H1 (cell line): ENCODE data around the gene KYNU. TPM values are rescaled to one million over a fixed set of nuclear protein-coding genes. Genes with fewer than 3 reads are reported as not detected.

ENCODE experiments used
- CTCF ChIA-PET: fragments of 300-600 bp; sonication (Branson Sonifier 250); formaldehyde crosslinking; loops from one replicate; lab custom pipeline; 2021; ENCODE audit not compliant: partially characterized antibody; lab: Charles Lee
- POLR2A ChIA-PET: fragments of 300-600 bp; sonication (Branson Sonifier 250); formaldehyde crosslinking; loops from one replicate; lab custom pipeline; 2021; ENCODE audit warnings: inconsistent platforms; ENCODE audit not compliant: partially characterized antibody; lab: Charles Lee
- DNase-seq, 2 experiments: peaks; one replicate each; pipeline versions ENCODE4 v3.0.0 to v3.0.0-alpha.2; 2010 to 2022; ENCODE audit warnings: low spot score in 2 of 2, low read depth in 1 of 2, mixed read lengths in 1 of 2
- FAIRE-seq: peaks from 2 replicates; lab custom pipeline; 2011; peaks lifted over from hg19 to GRCh38; lab: Jason Lieb, UNC
- H2AFZ ChIP-seq: 2 replicates; pipeline ENCODE4 v1.8.1; 2012; ENCODE audit warnings: low read length, inconsistent platforms
- H2AK5ac ChIP-seq: 2 replicates; pipeline ENCODE4 v1.6.1; 2013; ENCODE audit warnings: low read depth, low read length
- H2BK120ac ChIP-seq: replicated peaks from 2 replicates; pipeline ENCODE3; 2013; ENCODE audit warnings: low read depth, low read length, inconsistent platforms
- H2BK12ac ChIP-seq: 2 replicates; pipeline ENCODE4 v1.6.1; 2013; ENCODE audit warnings: low read depth, low read length
- H2BK15ac ChIP-seq: 2 replicates; pipeline ENCODE4 v1.6.1; 2013; ENCODE audit warnings: low read length
- H2BK20ac ChIP-seq: 2 replicates; pipeline ENCODE4 v1.6.1; 2013; ENCODE audit warnings: low read length
- H2BK5ac ChIP-seq: 2 replicates; pipeline ENCODE4 v1.6.1; 2013; ENCODE audit warnings: low read depth, low read length
- H3K14ac ChIP-seq: 2 replicates; pipeline ENCODE4 v1.6.1; 2013; ENCODE audit warnings: inconsistent platforms; ENCODE audit not compliant: insufficient read length
- H3K18ac ChIP-seq: 2 replicates; pipeline ENCODE4 v1.6.1; 2013; ENCODE audit warnings: low read length; ENCODE audit errors: extremely low read depth
- H3K23ac ChIP-seq: 2 replicates; pipeline ENCODE4 v1.6.1; 2013; ENCODE audit warnings: inconsistent platforms; ENCODE audit not compliant: insufficient read length
- H3K23me2 ChIP-seq: 2 replicates; pipeline ENCODE4 v1.6.1; 2013; ENCODE audit warnings: low read depth, low read length
- H3K27ac ChIP-seq: 2 replicates; pipeline ENCODE4 v1.6.1; 2011; ENCODE audit warnings: low read depth, low read length, inconsistent platforms
- H3K27me3 ChIP-seq, 4 experiments: replicated peaks in 1 of 4; 1 replicate in 1 of 4; 2 replicates in 3 of 4; pipeline versions ENCODE4 v1.6.1 to v1.8.1; 2011 to 2013; ENCODE audit warnings: low read length in 3 of 4, mild to moderate bottlenecking in 3 of 4, inconsistent platforms in 2 of 4, mixed read lengths in 2 of 4, moderate library complexity in 1 of 4; ENCODE audit not compliant: control insufficient read depth in 3 of 4, insufficient read depth in 3 of 4; ENCODE audit errors: extremely low read depth in 1 of 4
- H3K36me3 ChIP-seq, 4 experiments: 2 replicates each; pipeline versions ENCODE4 v1.6.1 to v1.8.1; 2011 to 2013; ENCODE audit warnings: mild to moderate bottlenecking in 4 of 4, low read length in 3 of 4, moderate library complexity in 2 of 4, control low read depth in 1 of 4, inconsistent platforms in 1 of 4; ENCODE audit not compliant: insufficient read depth in 4 of 4, control insufficient read depth in 2 of 4
- H3K4ac ChIP-seq: replicated peaks from 2 replicates; pipeline ENCODE3; 2013; ENCODE audit warnings: low read length, low read depth, mixed read lengths, inconsistent platforms; ENCODE audit not compliant: insufficient read length
- H3K4me1 ChIP-seq, 4 experiments: replicated peaks in 1 of 4; 1 replicate in 1 of 4; 2 replicates in 3 of 4; pipeline versions ENCODE4 v1.6.1 to v1.8.1; 2011 to 2013; ENCODE audit warnings: low read length in 3 of 4, inconsistent platforms in 2 of 4, mixed read lengths in 1 of 4; ENCODE audit not compliant: insufficient read depth in 4 of 4, control insufficient read depth in 3 of 4
- H3K4me2 ChIP-seq, 2 experiments: 2 replicates each; pipeline versions ENCODE4 v1.6.1 to v1.8.1; 2011 to 2013; ENCODE audit warnings: low read depth in 2 of 2, low read length in 2 of 2, control low read depth in 1 of 2, inconsistent platforms in 1 of 2, mild to moderate bottlenecking in 1 of 2; ENCODE audit not compliant: insufficient read depth in 1 of 2
- H3K4me3 ChIP-seq, 4 experiments: fragments of 200-600, 300-600 bp in 1 of 4; sonication (generic), shearing (Covaris generic), sonication (Bioruptor Twin) in 1 of 4; 2 replicates each; pipeline versions ENCODE4 v1.5.1 to v1.8.1; 2011 to 2016; ENCODE audit warnings: low read length in 4 of 4, low read depth in 3 of 4, control low read depth in 2 of 4, inconsistent platforms in 2 of 4, mild to moderate bottlenecking in 2 of 4, mixed read lengths in 1 of 4, moderate library complexity in 1 of 4; ENCODE audit not compliant: insufficient read depth in 2 of 4; ENCODE audit errors: extremely low read depth in 1 of 4
- H3K56ac ChIP-seq: replicated peaks from 2 replicates; pipeline ENCODE3; 2013; ENCODE audit warnings: low read depth, mild to moderate bottlenecking, mixed read lengths, low read length, inconsistent platforms; ENCODE audit not compliant: insufficient read length
- H3K79me1 ChIP-seq: 2 replicates; pipeline ENCODE4 v1.6.1; 2013; ENCODE audit warnings: low read depth, low read length, control low read depth
- H3K79me2 ChIP-seq, 2 experiments: 2 replicates each; pipeline versions ENCODE4 v1.6.1 to v1.8.1; 2012 to 2013; ENCODE audit warnings: low read length in 2 of 2, mild to moderate bottlenecking in 2 of 2, inconsistent platforms in 1 of 2; ENCODE audit not compliant: insufficient read depth in 2 of 2, control insufficient read depth in 1 of 2
- H3K9ac ChIP-seq, 4 experiments: replicated peaks in 1 of 4; 1 replicate in 1 of 4; 2 replicates in 3 of 4; pipeline versions ENCODE4 v1.6.1 to v1.8.1; 2011 to 2013; ENCODE audit warnings: low read depth in 3 of 4, low read length in 3 of 4, control low read depth in 2 of 4, mild to moderate bottlenecking in 2 of 4, moderate library complexity in 2 of 4, inconsistent platforms in 1 of 4; ENCODE audit errors: extremely low read depth in 1 of 4
- H3K9me3 ChIP-seq, 2 experiments: 2 replicates each; pipeline versions ENCODE4 v1.6.1 to v1.8.1; 2012 to 2013; ENCODE audit warnings: mild to moderate bottlenecking in 2 of 2, moderate library complexity in 2 of 2, control low read depth in 1 of 2, inconsistent platforms in 1 of 2, low read depth in 1 of 2, low read length in 1 of 2, mixed read lengths in 1 of 2; ENCODE audit not compliant: insufficient read depth in 2 of 2
- H4K20me1 ChIP-seq, 2 experiments: replicated peaks in 1 of 2; 2 replicates each; pipeline versions ENCODE3 to v1.8.1; 2011 to 2013; ENCODE audit warnings: inconsistent platforms in 2 of 2, low read length in 2 of 2, mild to moderate bottlenecking in 1 of 2; ENCODE audit not compliant: insufficient read depth in 2 of 2, control insufficient read depth in 1 of 2
- H4K5ac ChIP-seq: 2 replicates; pipeline ENCODE4 v1.6.1; 2013; ENCODE audit warnings: low read length, low read depth, mixed read lengths, inconsistent platforms; ENCODE audit not compliant: insufficient read length
- H4K8ac ChIP-seq: 2 replicates; pipeline ENCODE4 v1.8.0; 2013; ENCODE audit warnings: mild to moderate bottlenecking, moderate library complexity, low read length, inconsistent platforms; ENCODE audit not compliant: insufficient read depth; ENCODE audit errors: extremely low read depth
- H4K91ac ChIP-seq: replicated peaks from 2 replicates; pipeline ENCODE3; 2013; ENCODE audit warnings: low read length, mixed read lengths, inconsistent platforms; ENCODE audit not compliant: insufficient read length
- BACH1 ChIP-seq: IDR thresholded peaks from 2 replicates; pipeline ENCODE4 v1.6.1; 2012; ENCODE audit warnings: low read length, improper control_type of control experiment
- BRCA1 ChIP-seq: IDR thresholded peaks from 2 replicates; pipeline ENCODE4 v1.6.1; 2012; ENCODE audit warnings: low read depth, low read length, improper control_type of control experiment
- CTBP2 ChIP-seq: IDR thresholded peaks from 2 replicates; pipeline ENCODE4 v1.7.0; 2011; ENCODE audit warnings: borderline replicate concordance, mild to moderate bottlenecking, moderate library complexity, mixed read lengths, low read length; ENCODE audit not compliant: insufficient read depth, insufficient read length
- EZH2 ChIP-seq: fragments of 200-600 bp; sonication (generic); IDR thresholded peaks from 2 replicates; pipeline ENCODE4 v1.7.1; 2012; ENCODE audit warnings: low read depth, mild to moderate bottlenecking, moderate library complexity, low read length, inconsistent platforms; ENCODE audit not compliant: severe bottlenecking
- GABPA ChIP-seq: IDR thresholded peaks from 2 replicates; pipeline ENCODE4 v1.6.1; 2011; ENCODE audit warnings: mild to moderate bottlenecking, low read length, moderate library complexity, borderline replicate concordance; ENCODE audit not compliant: insufficient read depth
- GTF2F1 ChIP-seq: IDR thresholded peaks from 2 replicates; pipeline ENCODE4 v1.6.1; 2012; ENCODE audit warnings: low read depth, low read length, improper control_type of control experiment, borderline replicate concordance
- PHF8 ChIP-seq: fragments of 200-600 bp; sonication (generic); conservative IDR thresholded peaks from 2 replicates; pipeline ENCODE4 v1.7.1; 2012; ENCODE audit warnings: low read depth, mild to moderate bottlenecking, inconsistent platforms, low read length, moderate library complexity
- RBBP5 ChIP-seq: IDR thresholded peaks from 2 replicates; pipeline ENCODE4 v1.7.1; 2012; ENCODE audit warnings: low read depth, mild to moderate bottlenecking, inconsistent platforms, low read length, moderate library complexity, borderline replicate concordance
- SAP30 ChIP-seq: fragments of 300-600 bp; sonication (generic); IDR thresholded peaks from 2 replicates; pipeline ENCODE4 v1.7.1; 2012; ENCODE audit warnings: low read length, moderate library complexity, mild to moderate bottlenecking, inconsistent platforms; ENCODE audit not compliant: insufficient read depth, insufficient replicate concordance
- SIX5 ChIP-seq: IDR thresholded peaks from 2 replicates; pipeline ENCODE4 v1.6.1; 2011; ENCODE audit warnings: mild to moderate bottlenecking, low read depth, low read length
- TAF7 ChIP-seq: optimal IDR thresholded peaks from 2 replicates; pipeline ENCODE3; 2011; ENCODE audit warnings: low read depth, mild to moderate bottlenecking, inconsistent platforms, low read length, moderate library complexity, borderline replicate concordance
- TBP ChIP-seq: IDR thresholded peaks from 2 replicates; pipeline ENCODE4 v1.6.1; 2011; ENCODE audit warnings: low read depth, low read length, improper control_type of control experiment
- TCF12 ChIP-seq: IDR thresholded peaks from 2 replicates; pipeline ENCODE4 v1.6.1; 2011; ENCODE audit warnings: low read depth, mild to moderate bottlenecking, low read length
- TEAD4 ChIP-seq: IDR thresholded peaks from 2 replicates; pipeline ENCODE4 v1.6.1; 2012; ENCODE audit warnings: low read depth, low read length, inconsistent platforms, mixed read lengths
- WGBS, 2 experiments: shearing (Covaris generic) in 1 of 2; methylation state at CpG; one replicate each; pipeline versions ENCODE4 v1.1.6 to v1.1.7; 2013 to 2015; ENCODE audit warnings: low lambda C conversion rate in 2 of 2, mixed read lengths in 2 of 2, inconsistent platforms in 1 of 2, low coverage in 1 of 2, missing lambda C conversion rate in 1 of 2; ENCODE audit not compliant: insufficient replicate concordance in 2 of 2, insufficient coverage in 1 of 2, insufficient read length in 1 of 2; ENCODE audit errors: extremely low coverage in 1 of 2, missing lambda C conversion rate in 1 of 2; 5-methylcytosine and 5-hydroxymethylcytosine counted together
- polyA plus RNA-seq, 7 experiments: library from polyadenylated mRNA; depleted of rRNA in 3 of 7; stranded (reverse) in 5 of 7; unstranded in 2 of 7; fragments of >200 nt in 5 of 7; fragments of 200-250 nt in 2 of 7; gene quantifications; 1 replicate in 5 of 7; 2 replicates in 1 of 7; 4 replicates in 1 of 7; pipeline versions ENCODE4 v1.2.1 to v1.2.3, GENCODE V29; 2011 to 2013; ENCODE audit warnings: missing spikeins in 2 of 7, mixed read lengths in 2 of 7
- total RNA-seq: library from RNA; stranded (reverse); fragmentation: NEBNext Ultra II Directional; extraction: Animal tissue kit (Norgen Biotek cat#: 25700); gene quantifications from 2 replicates; pipeline ENCODE4 v1.2.1, GENCODE V29; 2021

The KYNU gene
- total and polyA plus RNA-seq, 2 of the 8 experiments (the other 6 are each of a cell fraction or from before 2014, with no cell fraction given): 0.09 to 0.13 TPM

DNA sequence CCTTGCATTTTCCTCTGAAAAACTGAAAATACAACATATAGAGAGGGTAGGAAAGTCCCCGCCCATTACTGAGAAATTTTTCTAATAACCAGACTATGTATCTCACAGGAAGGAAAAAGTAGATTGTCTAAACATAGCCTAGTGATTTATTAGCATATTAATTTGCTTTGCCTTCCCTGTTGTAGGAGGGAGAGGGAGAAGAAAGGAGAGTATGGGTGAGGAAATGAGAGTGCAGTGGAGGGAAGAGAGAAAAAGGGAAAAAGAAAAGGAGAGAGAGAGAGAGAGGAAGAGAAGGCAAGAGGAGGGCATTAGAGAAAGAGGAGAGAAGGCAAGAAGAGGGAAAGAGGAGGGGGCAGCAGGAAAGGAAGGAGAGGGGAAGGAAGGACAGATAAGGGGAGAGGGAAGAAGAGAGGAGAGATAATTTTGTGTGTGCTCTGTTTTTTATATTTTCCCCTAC lies 3.6 kb upstream of the KYNU start:
- FAIRE-seq: no peak
- Histone ChIP-seq H2BK20ac (no peak overlapping the region), H2BK15ac (no peak overlapping the region), H3K23ac (no peak overlapping the region), H3K9ac (no peak overlapping the region), H2BK120ac (no peak overlapping the region), H3K14ac (no peak overlapping the region), H3K4ac (no peak overlapping the region), H4K91ac (no peak overlapping the region), H3K23me2 (peaks cover 1% of the 10 kb centered on the region; the same call in 1 of the 2 replicates), H3K27me3 (no peaks in the 10 kb centered on the region), H3K79me2 (no peaks in the 10 kb centered on the region), H4K8ac (no peak overlapping the region), H3K4me1 (no peaks in the 10 kb centered on the region), H4K20me1 (no peaks in the 10 kb centered on the region), H3K9me3 (no peaks in the 10 kb centered on the region; a peak in 1 of 4 replicates), H3K18ac (no peak overlapping the region), H2AK5ac (no peak overlapping the region), H4K5ac (no peak overlapping the region), H2BK12ac (no peak overlapping the region), H3K4me2 (no peak overlapping the region), H3K56ac (no peak overlapping the region), H3K36me3 (no peaks in the 10 kb centered on the region), H3K4me3 (no peak overlapping the region), H3K27ac (no peak overlapping the region), H2AFZ (peak overlapping the region; percentile 43; the same call in 1 of the 2 replicates), H3K79me1 (no peaks in the 10 kb centered on the region), H2BK5ac (no peak overlapping the region)
- DNase-seq: no peak
- ChIA-PET POLR2A (no interaction called here), CTCF (no interaction called here)
- 90% methylated on average over 1 of the region's 1 CpG; no CpG with 5 or more reads in 1 of the 2 experiments for WGBS, 2 experiments
- TF ChIP-seq RBBP5: no peak
- no peak for TF ChIP-seq CTBP2
- no peak for TF ChIP-seq GABPA
- no peak for TF ChIP-seq EZH2
- TF ChIP-seq SIX5: no peak
- no peak for TF ChIP-seq PHF8
- no peak for TF ChIP-seq TBP
- no peak for TF ChIP-seq BACH1
- no peak for TF ChIP-seq TCF12
- TF ChIP-seq SAP30: no peak
- no peak for TF ChIP-seq TAF7
- no peak for TF ChIP-seq TEAD4
- TF ChIP-seq GTF2F1: no peak
- TF ChIP-seq BRCA1: no peak
